ENCODE results near the gene DAP. TPM values are rescaled to one million over a fixed set of nuclear protein-coding genes. Genes with fewer than 3 reads are reported as not detected.
"Not testable (repeated sequence)": the region's sequence is repeated elsewhere in the genome, so short reads cannot be mapped to it uniquely, and the experiment has no call there.

The DAP gene
- polyA plus RNA-seq, 5 donors = 80.0 to 119 (median 92.8) TPM

GRCh38 chr5:10674582-10674981 is 86.5 kb downstream of the DAP start:
- DNase-seq = no peak

- no peak for DNase-seq
Observed at GRCh38 chr5:10674096-10674495, 86.9 kb downstream of the DAP start.

- no peak for DNase-seq
Observed at GRCh38 chr5:10673407-10673806, 87.6 kb downstream of the DAP start.

GRCh38 chr5:10673017-10673389 is 88.0 kb downstream of the DAP start:
- no peak for DNase-seq

GRCh38 chr5:10672146-10673016 is 88.7 kb downstream of the DAP start:
- peak in 1 of 2 donors; percentile 43 for DNase-seq

GRCh38 chr5:10671041-10672008 is 89.7 kb downstream of the DAP start:
- no peak for DNase-seq

- DNase-seq = no peak
Observed at GRCh38 chr5:10669983-10670382, 91.1 kb downstream of the DAP start.

GRCh38 chr5:10668697-10669096 is 92.3 kb downstream of the DAP start:
- DNase-seq = no peak

- no peak for DNase-seq
Observed at GRCh38 chr5:10667431-10668057, 93.5 kb downstream of the DAP start.

- DNase-seq = no peak
Observed at GRCh38 chr5:10666531-10667299, 94.3 kb downstream of the DAP start.

- DNase-seq = no peak
Observed at GRCh38 chr5:10665799-10666198, 95.2 kb downstream of the DAP start.

- not testable (repeated sequence) for DNase-seq
Observed at GRCh38 chr5:10664180-10664769, 96.8 kb downstream of the DAP start.

GRCh38 chr5:10663489-10664179 is 97.4 kb downstream of the DAP start:
- DNase-seq = no peak

GRCh38 chr5:10662661-10663488 is 98.2 kb downstream of the DAP start:
- DNase-seq = no peak

GRCh38 chr5:10662083-10662482 is 99.0 kb downstream of the DAP start:
- DNase-seq = no peak

GRCh38 chr5:10661401-10661800 is 99.6 kb downstream of the DAP start:
- no peak for DNase-seq

GRCh38 chr5:10660720-10661387 is 100.2 kb downstream of the DAP start:
- DNase-seq = no peak

- no peak for DNase-seq
Observed at GRCh38 chr5:10660135-10660534, 100.9 kb downstream of the DAP start.

- DNase-seq = no peak
Observed at GRCh38 chr5:10658265-10658664, 102.8 kb downstream of the DAP start.

All from right lung (tissue), 5 donors.